B cell (primary cell): Measurements from ENCODE around the gene MFAP5.

Source experiments
- EZH2 ChIP-seq: IDR thresholded peaks from 2 replicates; pipeline ENCODE4 v1.6.1; 2012; ENCODE audit warnings: borderline replicate concordance, low read depth, mild to moderate bottlenecking, moderate library complexity, low read length; ENCODE audit not compliant: insufficient read depth, poor library complexity, severe bottlenecking
- TF ChIP-seq, protein P1 (sequence below): fragments of 200-600 bp; IDR thresholded peaks from one replicate; pipeline ENCODE4 v1.8.0; 2022; ENCODE audit warnings: antibody characterized with exemption, mild to moderate bottlenecking

- TF ChIP-seq EZH2: no peak
- TF ChIP-seq, protein P1, sequence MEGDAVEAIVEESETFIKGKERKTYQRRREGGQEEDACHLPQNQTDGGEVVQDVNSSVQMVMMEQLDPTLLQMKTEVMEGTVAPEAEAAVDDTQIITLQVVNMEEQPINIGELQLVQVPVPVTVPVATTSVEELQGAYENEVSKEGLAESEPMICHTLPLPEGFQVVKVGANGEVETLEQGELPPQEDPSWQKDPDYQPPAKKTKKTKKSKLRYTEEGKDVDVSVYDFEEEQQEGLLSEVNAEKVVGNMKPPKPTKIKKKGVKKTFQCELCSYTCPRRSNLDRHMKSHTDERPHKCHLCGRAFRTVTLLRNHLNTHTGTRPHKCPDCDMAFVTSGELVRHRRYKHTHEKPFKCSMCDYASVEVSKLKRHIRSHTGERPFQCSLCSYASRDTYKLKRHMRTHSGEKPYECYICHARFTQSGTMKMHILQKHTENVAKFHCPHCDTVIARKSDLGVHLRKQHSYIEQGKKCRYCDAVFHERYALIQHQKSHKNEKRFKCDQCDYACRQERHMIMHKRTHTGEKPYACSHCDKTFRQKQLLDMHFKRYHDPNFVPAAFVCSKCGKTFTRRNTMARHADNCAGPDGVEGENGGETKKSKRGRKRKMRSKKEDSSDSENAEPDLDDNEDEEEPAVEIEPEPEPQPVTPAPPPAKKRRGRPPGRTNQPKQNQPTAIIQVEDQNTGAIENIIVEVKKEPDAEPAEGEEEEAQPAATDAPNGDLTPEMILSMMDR: no peak
Measured at GRCh38 chr12:8668441-8668840, 5.8 kb upstream of the MFAP5 start.
